ENCODE data around the gene FGFR2. TPM values are rescaled to one million over a fixed set of nuclear protein-coding genes. Genes with fewer than 3 reads are reported as not detected.

The FGFR2 gene
- total RNA-seq, 2 experiments from 2014 or later, result 0.09 TPM; not detected in 1

DNA sequence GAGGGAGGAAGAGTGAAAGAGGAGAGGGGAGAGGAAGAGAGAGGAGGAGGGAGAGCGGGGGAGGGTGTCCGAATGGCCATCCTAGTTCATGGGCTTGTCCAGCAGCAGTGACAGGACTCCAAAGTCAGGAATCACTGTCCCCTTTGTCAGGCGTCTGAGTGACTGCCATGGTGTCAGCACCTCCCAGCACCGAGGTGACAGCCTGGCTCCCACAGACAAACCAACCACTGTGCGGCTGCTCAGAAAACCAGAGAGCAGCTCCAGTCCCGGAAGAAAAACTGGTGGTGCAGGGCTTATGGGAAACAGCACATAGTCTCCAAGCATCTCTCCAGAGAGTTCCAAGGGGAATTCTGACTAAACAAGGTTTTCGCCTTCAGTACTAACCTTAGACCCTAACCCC is 18.9 kb upstream of the FGFR2 start:
- Mint-ChIP-seq H3K4me1 (no peaks in the 10 kb centered on the region), H3K9me3 (ENCODE audit: low read depth) (peaks cover 4% of the 10 kb centered on the region), H3K27ac (no peak overlapping the region), H3K36me3 (no peaks in the 10 kb centered on the region), H3K27me3 (no peaks in the 10 kb centered on the region), H3K4me3 (no peak overlapping the region)
- CTCF ChIA-PET, result no interaction called here
- DNase-seq (no peak), ATAC-seq (no peak)

DNA sequence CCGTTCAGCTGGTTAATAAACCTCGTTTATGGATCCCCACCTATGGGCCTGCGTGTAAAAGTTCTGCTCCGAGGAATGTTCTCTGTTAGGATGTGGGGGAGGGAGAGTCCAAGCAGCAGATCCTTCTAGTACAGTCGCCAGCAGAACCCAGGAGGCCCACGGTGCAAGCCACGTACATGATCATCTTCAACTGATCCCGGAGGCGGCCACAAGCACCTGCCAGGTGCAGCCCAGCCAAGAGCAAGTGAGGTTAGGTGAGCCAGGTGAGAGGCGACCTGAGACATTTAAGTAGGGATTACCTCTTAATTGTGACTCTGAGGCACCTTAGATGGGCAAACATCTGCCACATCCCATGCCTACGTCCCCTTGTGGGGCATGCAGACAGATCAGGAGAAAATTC is 18.0 kb upstream of the FGFR2 start:
- Mint-ChIP-seq H3K27ac (no peak overlapping the region), H3K4me1 (no peaks in the 10 kb centered on the region), H3K4me3 (no peak overlapping the region), H3K36me3 (no peaks in the 10 kb centered on the region), H3K9me3 (ENCODE audit: low read depth) (peaks cover 4% of the 10 kb centered on the region), H3K27me3 (no peaks in the 10 kb centered on the region)
- no peak for ATAC-seq
- CTCF ChIA-PET, result no interaction called here
- DNase-seq, result no peak

DNA sequence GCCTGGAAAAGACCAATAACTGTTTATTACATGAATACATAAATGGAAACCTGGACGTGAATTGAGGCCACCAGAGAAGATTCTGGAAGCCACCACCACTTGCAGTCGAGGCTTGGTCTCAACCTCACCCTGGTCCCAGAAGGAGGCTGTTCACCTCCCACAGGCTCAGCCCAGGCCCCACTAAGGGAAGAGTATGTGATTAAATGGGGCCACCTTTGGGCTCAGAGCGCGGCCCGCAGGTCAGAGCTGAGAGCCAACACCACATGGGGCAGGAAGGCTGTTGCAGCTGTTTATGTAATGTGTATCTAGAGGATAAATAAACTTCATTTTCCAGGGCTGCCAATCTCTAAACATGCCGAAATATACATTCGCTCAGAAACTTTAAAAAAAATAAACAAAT is 17.6 kb upstream of the FGFR2 start:
- ATAC-seq (no peak), DNase-seq (no peak)
- Mint-ChIP-seq H3K4me1 (no peaks in the 10 kb centered on the region), H3K27ac (no peak overlapping the region), H3K4me3 (no peak overlapping the region), H3K27me3 (no peaks in the 10 kb centered on the region), H3K36me3 (no peaks in the 10 kb centered on the region), H3K9me3 (ENCODE audit: low read depth) (peaks cover 4% of the 10 kb centered on the region)
- CTCF ChIA-PET, result no interaction called here

DNA sequence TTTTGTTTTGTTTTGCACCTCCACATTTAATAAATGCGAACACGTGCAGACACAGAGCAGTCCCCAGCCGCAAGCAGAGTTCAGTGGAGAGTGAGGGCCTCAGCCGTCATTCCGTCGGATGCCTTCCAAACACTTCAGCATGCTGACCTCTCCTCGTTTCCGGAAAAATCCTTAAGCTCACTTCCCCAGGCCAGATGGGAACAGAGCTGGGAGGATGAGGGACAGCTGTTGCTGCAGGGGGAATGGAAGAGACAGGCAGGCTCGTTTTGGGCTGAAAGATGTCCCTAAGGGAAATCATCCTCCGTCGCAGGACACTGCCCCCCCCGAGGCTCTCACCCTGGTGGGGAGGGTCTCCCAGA is 17.2 kb upstream of the FGFR2 start:
- ATAC-seq (no peak), DNase-seq (no peak)
- no peaks in the 10 kb centered on the region for H3K36me3 Mint-ChIP-seq
- H3K27me3 Mint-ChIP-seq, result no peaks in the 10 kb centered on the region
- no peak overlapping the region for H3K4me3 Mint-ChIP-seq
- no peaks in the 10 kb centered on the region for H3K4me1 Mint-ChIP-seq
- no peak overlapping the region for H3K27ac Mint-ChIP-seq
- CTCF ChIA-PET, result no interaction called here
- peaks cover 4% of the 10 kb centered on the region for H3K9me3 Mint-ChIP-seq (ENCODE audit: low read depth)

DNA sequence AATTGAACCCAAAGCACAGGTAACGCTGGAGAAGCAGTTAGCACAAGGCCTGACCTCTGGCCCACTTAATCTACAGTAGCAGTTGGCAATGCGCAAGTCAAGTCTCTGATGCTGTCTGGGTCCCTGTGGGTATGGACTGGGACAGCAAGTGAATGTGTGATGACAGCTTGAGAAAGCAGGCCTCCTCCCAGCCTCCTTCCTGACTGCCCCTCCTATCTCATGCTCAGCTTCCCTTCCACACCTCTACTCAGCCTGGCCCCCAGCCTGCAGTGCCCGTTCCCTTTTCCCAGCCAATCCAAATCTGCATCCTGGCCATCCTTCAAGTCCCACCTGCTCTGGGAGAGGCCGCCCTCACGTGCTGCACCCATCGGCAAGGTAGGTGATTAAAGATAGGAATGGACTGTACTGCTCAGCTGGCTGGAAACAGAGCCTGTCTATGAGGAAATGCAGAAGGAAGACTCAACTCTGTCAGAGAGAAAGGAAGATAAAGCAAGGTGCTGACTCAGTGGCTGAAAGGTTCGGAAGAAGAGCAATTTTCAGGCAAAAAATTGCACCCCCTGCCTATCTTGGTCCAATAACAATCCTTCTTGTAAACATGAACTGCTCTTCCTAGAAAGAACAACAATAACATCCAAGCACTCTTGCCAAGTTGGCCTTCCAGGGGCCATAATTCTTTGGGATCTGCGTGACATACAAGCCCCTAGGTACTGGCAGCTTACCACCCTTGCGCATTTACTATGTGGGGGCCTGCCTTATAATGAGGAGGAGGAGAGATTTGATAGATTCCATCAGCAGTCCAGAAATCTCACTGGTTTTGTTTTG is 16.6 kb upstream of the FGFR2 start:
- DNase-seq (no peak), ATAC-seq (no peak)
- Mint-ChIP-seq H3K36me3 (no peaks in the 10 kb centered on the region), H3K9me3 (ENCODE audit: low read depth) (peaks cover 4% of the 10 kb centered on the region), H3K4me3 (no peak overlapping the region), H3K4me1 (no peaks in the 10 kb centered on the region), H3K27me3 (no peaks in the 10 kb centered on the region), H3K27ac (no peak overlapping the region)
- CTCF ChIA-PET, result no interaction called here

DNA sequence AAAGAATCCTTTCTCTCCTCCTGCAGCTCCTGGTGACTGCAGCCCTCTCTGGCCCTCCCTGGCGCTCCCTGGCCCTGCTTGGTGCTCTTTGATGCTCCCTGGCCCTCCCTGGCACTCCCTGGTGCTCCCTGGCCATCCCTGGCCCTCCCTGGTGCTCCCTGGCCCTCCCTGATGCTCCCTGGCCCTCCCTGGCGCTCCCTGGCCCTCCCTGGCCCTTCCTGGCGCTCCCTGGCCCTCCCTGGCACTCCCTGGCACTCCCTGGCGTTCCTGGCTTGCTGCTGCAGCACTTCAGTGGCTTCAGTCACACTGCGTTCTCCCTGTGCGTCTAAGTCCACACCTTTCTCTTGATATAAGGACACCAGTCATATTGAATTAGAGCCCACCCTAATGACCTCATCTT is 15.2 kb upstream of the FGFR2 start:
- no peaks in the 10 kb centered on the region for H3K4me1 Mint-ChIP-seq
- H3K27me3 Mint-ChIP-seq, result peaks cover 2% of the 10 kb centered on the region
- no peak for DNase-seq
- H3K4me3 Mint-ChIP-seq, result no peak overlapping the region
- ATAC-seq, result no peak
- H3K36me3 Mint-ChIP-seq, result no peaks in the 10 kb centered on the region
- no peaks in the 10 kb centered on the region for H3K9me3 Mint-ChIP-seq (ENCODE audit: low read depth)
- CTCF ChIA-PET, result no interaction called here
- H3K27ac Mint-ChIP-seq, result no peak overlapping the region

DNA sequence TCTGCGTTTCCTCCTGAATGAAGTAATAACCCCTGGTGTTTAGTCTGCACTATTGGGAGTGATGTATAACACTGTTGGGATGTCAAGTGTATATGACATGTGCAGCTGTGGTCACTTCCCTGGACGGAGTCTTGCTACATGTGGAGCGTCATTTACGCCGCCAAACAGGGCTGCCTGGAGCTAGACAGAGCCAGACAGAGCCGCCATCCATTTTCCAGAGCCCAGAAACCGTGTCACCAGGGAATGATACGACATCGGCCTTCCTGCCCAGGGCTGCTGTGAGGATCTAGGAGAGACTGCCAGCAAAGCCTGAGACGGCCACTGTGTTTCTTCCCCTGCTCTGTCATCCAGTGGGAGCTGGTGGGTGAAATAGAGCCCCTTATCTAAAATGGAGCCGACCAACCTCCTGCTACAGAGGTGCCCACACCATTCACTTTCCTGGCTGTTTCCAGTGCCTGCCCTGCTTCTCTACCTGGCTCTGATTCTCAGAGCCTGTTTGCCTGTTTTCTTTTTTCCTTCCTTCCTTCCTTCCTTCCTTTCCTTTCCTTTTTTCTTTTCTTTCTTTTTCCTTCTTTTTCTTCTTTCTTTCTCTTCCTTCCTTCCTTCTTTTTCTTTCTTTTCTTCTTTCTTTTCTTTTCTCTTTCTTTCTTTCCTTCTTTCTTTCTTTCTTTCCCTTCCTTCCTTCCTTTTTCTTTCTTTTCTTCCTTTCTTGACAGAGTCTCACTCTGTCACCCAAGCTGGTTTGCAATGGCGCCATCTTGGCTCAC is 13.3 kb upstream of the FGFR2 start:
- Mint-ChIP-seq H3K4me1 (no peaks in the 10 kb centered on the region), H3K9me3 (ENCODE audit: low read depth) (no peaks in the 10 kb centered on the region), H3K36me3 (no peaks in the 10 kb centered on the region), H3K27me3 (peaks cover 13% of the 10 kb centered on the region), H3K4me3 (no peak overlapping the region), H3K27ac (no peak overlapping the region)
- DNase-seq, result no peak
- CTCF ChIA-PET, result interaction anchor here (0.8 kb wide), 1 partner anchor 663 kb away, joined by 3 read pairs; no protein-coding TSS in a partner anchor
- ATAC-seq, result no peak

DNA sequence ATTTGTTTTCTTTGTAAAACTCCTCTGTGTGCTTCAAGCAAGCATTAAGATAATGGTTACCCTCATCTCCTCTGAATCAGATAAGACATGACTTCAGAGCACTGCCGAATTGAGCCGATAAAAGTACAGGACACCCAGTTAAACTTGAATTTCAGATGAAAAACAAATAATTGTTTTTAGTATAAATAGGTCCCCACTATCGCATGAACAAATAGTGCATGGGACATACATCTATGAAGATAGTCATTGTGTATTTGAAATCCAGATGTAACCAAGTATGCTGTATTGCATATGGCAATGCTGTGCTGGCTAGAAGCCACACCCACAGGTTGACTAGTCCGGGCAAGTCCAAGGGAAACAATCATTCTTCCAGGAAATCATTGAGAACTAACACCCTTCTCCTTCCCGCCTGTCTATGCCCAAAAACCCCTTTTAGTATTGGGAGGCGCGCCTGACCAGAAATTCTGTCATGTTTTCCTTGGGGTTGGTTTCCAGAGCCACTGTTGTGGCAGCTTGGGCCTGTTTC is 12.6 kb upstream of the FGFR2 start:
- DNase-seq (no peak), ATAC-seq (no peak)
- Mint-ChIP-seq H3K4me1 (peaks cover 4% of the 10 kb centered on the region), H3K27ac (no peak overlapping the region), H3K9me3 (ENCODE audit: low read depth) (no peaks in the 10 kb centered on the region), H3K4me3 (no peak overlapping the region), H3K36me3 (no peaks in the 10 kb centered on the region), H3K27me3 (peaks cover 13% of the 10 kb centered on the region)
- CTCF ChIA-PET, result interaction anchor here (0.8 kb wide), 1 partner anchor 662 kb away, joined by 3 read pairs; no protein-coding TSS in a partner anchor

DNA sequence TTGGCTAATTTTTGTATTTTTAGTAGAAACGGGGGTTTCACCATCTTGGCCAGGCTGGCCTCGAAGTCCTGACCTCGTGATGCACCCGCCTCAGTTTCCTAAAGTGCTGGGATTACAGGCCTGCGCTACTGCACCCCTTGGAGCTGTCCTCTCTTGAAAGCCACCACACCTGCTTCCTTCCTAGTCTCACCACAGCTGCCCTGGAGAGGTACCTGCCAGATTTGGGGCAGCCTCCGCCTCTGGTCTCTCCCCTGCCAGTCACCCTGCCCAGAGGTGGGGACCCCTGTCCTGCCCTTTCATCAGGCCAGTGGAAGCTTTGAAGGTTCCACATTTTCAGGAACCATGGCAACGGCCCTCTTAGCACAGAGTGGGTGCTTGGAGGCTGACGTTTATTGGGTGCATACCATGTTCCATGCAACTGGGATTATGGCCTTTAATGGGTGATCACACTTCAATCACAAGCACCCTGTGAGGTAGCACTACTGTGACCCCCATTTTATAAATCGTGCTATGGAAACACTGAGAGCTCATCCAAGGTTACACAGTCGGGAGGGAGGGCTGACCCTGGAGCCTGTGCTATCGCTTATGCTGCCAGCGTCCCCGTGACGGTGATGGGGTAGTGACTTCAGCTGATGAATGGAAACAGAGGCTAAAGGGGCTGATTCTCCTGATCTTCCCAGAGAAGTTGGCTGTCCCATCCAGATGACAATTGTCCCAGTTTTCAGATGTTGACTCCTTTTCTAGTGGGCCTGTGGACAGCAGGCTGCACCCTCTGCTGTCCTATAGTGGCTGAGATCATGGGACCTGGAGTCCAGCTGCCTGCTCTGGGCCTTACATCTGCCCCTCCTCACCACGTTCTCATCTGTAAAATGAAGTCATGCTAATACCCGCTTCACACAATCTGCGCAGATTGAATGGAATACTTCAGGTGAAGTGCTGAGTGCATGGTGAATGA is 11.5 kb upstream of the FGFR2 start:
- Mint-ChIP-seq H3K4me3 (no peak overlapping the region), H3K36me3 (no peaks in the 10 kb centered on the region), H3K9me3 (ENCODE audit: low read depth) (no peaks in the 10 kb centered on the region), H3K27ac (no peak overlapping the region), H3K27me3 (peaks cover 13% of the 10 kb centered on the region), H3K4me1 (peaks cover 4% of the 10 kb centered on the region)
- CTCF ChIA-PET, result interaction anchor here (1.4 to 1.9 kb wide), 3 partner anchors 10 to 680 kb away, joined by 3 to 9 read pairs (median 8); partner anchors contain the start of gene FGFR2
- ATAC-seq, result no peak
- no peak for DNase-seq

DNA sequence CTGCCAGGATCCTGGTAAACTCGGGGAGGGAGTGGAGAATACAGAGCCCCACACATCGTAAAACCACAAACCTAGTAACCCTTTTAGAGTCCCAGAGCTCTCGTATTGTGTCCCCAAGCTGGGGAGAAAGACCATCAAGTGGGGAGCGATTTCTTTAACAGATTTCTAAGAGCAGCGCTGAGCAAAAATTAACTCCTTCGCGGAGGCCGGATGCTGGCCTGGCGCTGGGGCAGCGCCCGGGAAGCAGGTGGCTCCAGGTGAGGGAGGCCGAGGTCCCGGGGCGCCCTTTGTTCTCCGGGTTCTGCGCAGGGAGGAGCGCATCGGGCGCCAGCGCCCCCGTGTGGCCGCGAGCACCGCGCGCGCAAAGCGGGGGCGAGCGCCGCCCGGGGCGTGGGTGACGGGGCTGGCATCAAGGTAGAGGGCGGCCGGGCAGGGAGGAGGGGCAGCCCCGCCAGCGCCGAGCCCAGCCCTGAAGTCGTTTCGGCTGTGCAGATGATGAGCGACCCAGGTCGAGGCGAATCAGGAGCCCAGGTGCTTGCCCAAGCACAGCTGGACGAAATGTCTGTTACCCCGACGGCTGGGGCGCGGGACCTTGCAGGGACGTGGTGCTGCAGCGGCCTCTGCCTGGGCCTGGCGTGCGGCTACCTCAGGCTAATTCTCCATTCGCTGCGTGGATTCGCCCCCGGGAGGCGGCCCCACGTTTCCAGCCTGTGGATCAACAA is 10.4 kb upstream of the FGFR2 start:
- DNase-seq, result no peak
- Mint-ChIP-seq H3K4me3 (no peak overlapping the region), H3K36me3 (no peaks in the 10 kb centered on the region), H3K27me3 (peaks cover 15% of the 10 kb centered on the region), H3K27ac (no peak overlapping the region), H3K9me3 (ENCODE audit: low read depth) (no peaks in the 10 kb centered on the region), H3K4me1 (peaks cover 4% of the 10 kb centered on the region)
- peak; percentile 71 for ATAC-seq
- CTCF ChIA-PET, result interaction anchor here (0.7 to 1.9 kb wide), 4 partner anchors 9 to 678 kb away, joined by 3 to 9 read pairs (median 6); partner anchors contain the start of gene FGFR2

DNA sequence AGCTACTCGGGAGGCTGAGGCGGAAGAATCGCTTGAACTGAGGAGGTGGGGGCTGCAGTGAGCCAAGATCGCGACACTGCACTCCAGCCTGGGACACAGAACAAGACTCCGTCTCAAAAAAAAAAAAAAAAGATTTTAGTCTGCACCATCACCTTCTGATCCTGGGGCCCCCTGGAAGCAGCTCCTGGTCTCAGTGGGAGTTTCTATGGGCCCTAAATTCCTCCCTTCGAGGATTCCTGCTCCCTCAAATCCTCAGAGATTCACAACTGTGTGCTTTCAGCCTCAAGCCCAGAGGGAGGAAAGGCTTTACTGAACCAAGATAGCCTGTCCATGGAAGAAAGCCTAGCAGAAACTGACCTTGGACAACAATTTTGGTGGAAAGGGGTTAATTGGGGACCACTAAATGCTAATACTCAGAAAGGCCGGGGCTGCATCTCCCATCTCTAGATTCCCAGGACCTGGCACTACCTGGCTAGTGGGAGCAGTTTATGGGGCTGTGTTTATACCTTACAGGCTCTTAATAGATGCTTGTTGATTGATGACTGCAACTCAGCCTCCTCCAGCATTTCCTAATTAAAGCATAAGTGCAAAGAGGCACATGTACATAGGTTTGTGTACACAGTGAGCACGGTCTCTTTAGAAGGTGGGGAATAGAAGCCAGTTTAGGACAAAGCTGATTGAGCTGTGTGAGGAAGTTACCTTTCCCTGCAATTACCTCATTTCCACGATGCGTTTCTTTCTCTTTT is 9.2 kb upstream of the FGFR2 start:
- H3K4me3 Mint-ChIP-seq, result no peak overlapping the region
- no peaks in the 10 kb centered on the region for H3K36me3 Mint-ChIP-seq
- peaks cover 4% of the 10 kb centered on the region for H3K4me1 Mint-ChIP-seq
- no peak overlapping the region for H3K27ac Mint-ChIP-seq
- H3K27me3 Mint-ChIP-seq, result peaks cover 15% of the 10 kb centered on the region
- no peak for ATAC-seq
- no peak for DNase-seq
- no peaks in the 10 kb centered on the region for H3K9me3 Mint-ChIP-seq (ENCODE audit: low read depth)
- CTCF ChIA-PET, result interaction anchor here (0.7 kb wide), 1 partner anchor 297 kb away, joined by 4 read pairs; no protein-coding TSS in a partner anchor

DNA sequence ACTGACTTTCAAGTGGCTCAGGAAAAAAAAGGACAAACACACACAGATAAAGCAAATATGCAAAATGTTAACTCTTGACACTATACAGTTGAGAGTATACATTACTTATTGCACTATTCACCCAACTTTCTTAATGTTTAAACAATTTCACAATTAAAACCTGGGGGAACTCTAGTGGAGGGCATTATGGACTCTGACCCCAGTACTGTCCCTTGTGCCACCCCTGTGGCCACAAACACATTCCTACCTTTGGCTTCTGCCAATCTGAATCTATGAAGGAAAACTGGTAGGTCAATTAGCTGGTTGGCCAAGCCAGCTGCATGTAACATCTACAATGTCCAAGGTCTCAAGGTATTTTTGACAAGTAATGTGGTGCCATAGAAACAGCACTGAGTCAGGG is 7.5 kb upstream of the FGFR2 start:
- Mint-ChIP-seq H3K27ac (no peak overlapping the region), H3K4me1 (peaks cover 4% of the 10 kb centered on the region), H3K36me3 (no peaks in the 10 kb centered on the region), H3K9me3 (ENCODE audit: low read depth) (no peaks in the 10 kb centered on the region), H3K4me3 (no peak overlapping the region), H3K27me3 (peaks cover 24% of the 10 kb centered on the region)
- no peak for DNase-seq
- ATAC-seq, result no peak
- CTCF ChIA-PET, result interaction anchor here (1.2 kb wide), 1 partner anchor 657 kb away, joined by 3 read pairs; no protein-coding TSS in a partner anchor

Data from activated CD8-positive, alpha-beta memory T cell treated with anti-CD3 and anti-CD28 coated beads, Interleukin-2, amount 10 ng/mL, durations not matched to agents 7 days and 5 days (primary cell).